ENCODE data around the gene SYNJ2. TPM values are rescaled to one million over a fixed set of nuclear protein-coding genes. Genes with fewer than 3 reads are reported as not detected.
A peak's percentile ranks its signal among the peaks of the same experiment; 100 is the strongest.

Gene SYNJ2
- total RNA-seq, 1 donor from 2014 or later, result 7.5 TPM

- no peak for DNase-seq (ENCODE audit: low spot score)
These were observed 59.2 kb downstream of the SYNJ2 start for GRCh38 chr6:158040804-158041347.

GRCh38 chr6:158041370-158041769 is 59.7 kb downstream of the SYNJ2 start:
- DNase-seq (ENCODE audit: low spot score), result no peak

- no peak for DNase-seq (ENCODE audit: low spot score)
These were observed 60.1 kb downstream of the SYNJ2 start for GRCh38 chr6:158041788-158042187.

GRCh38 chr6:158042245-158042798 is 60.7 kb downstream of the SYNJ2 start:
- DNase-seq (ENCODE audit: low spot score), result no peak

- DNase-seq (ENCODE audit: low spot score), result no peak
These were observed 61.3 kb downstream of the SYNJ2 start for GRCh38 chr6:158043008-158043407.

GRCh38 chr6:158043586-158044524 is 62.2 kb downstream of the SYNJ2 start:
- no peak for DNase-seq (ENCODE audit: low spot score)

- DNase-seq (ENCODE audit: low spot score), result no peak
These were observed 62.8 kb downstream of the SYNJ2 start for GRCh38 chr6:158044525-158044888.

- no peak for DNase-seq (ENCODE audit: low spot score)
These were observed 64.8 kb downstream of the SYNJ2 start for GRCh38 chr6:158046201-158047126.

- DNase-seq (ENCODE audit: low spot score), result no peak
These were observed 65.5 kb downstream of the SYNJ2 start for GRCh38 chr6:158047127-158047518.

GRCh38 chr6:158047563-158048323 is 66.1 kb downstream of the SYNJ2 start:
- no peak for DNase-seq (ENCODE audit: low spot score)

GRCh38 chr6:158048589-158048988 is 66.9 kb downstream of the SYNJ2 start:
- no peak for DNase-seq (ENCODE audit: low spot score)

GRCh38 chr6:158049055-158050028 is 67.7 kb downstream of the SYNJ2 start:
- DNase-seq (ENCODE audit: low spot score), result peak; percentile 65

- peak; percentile 76 for DNase-seq (ENCODE audit: low spot score)
These were observed 68.6 kb downstream of the SYNJ2 start for GRCh38 chr6:158050107-158050735.

- DNase-seq (ENCODE audit: low spot score), result peak; percentile 64
These were observed 69.3 kb downstream of the SYNJ2 start for GRCh38 chr6:158050955-158051354.

GRCh38 chr6:158051968-158052367 is 70.3 kb downstream of the SYNJ2 start:
- DNase-seq (ENCODE audit: low spot score), result no peak

- peak; percentile 33 for DNase-seq (ENCODE audit: low spot score)
These were observed 72.0 kb downstream of the SYNJ2 start for GRCh38 chr6:158053377-158054313.

- peak; percentile 43 for DNase-seq (ENCODE audit: low spot score)
These were observed 74.7 kb downstream of the SYNJ2 start for GRCh38 chr6:158056355-158056754.

- peak; percentile 75 for DNase-seq (ENCODE audit: low spot score)
These were observed 75.1 kb downstream of the SYNJ2 start for GRCh38 chr6:158056804-158057203.

Data from mesenteric fat pad (tissue), 1 donor.